Neural crest cell (in vitro differentiated cells): Measurements from ENCODE around the gene FAM227B. TPM values are rescaled to one million over a fixed set of nuclear protein-coding genes. Genes with fewer than 3 reads are reported as not detected.

Source experiments
- DNase-seq: peaks from one replicate; pipeline ENCODE4 v3.0.0; 2021; ENCODE audit warnings: low read depth, mixed read lengths, low spot score
- H3K27ac Mint-ChIP-seq: one replicate; pipeline ENCODE4 v1.8.0; 2021; ENCODE audit warnings: mild to moderate bottlenecking, mixed read lengths; ENCODE audit not compliant: unreplicated experiment
- H3K27me3 Mint-ChIP-seq: 2 replicates; pipeline ENCODE4 v1.8.0; 2021; ENCODE audit warnings: low read depth, mild to moderate bottlenecking, mixed read lengths
- H3K36me3 Mint-ChIP-seq: 2 replicates; pipeline ENCODE4 v1.8.0; 2021; ENCODE audit warnings: low read depth, mild to moderate bottlenecking, mixed read lengths
- H3K4me1 Mint-ChIP-seq: 2 replicates; pipeline ENCODE4 v1.8.0; 2021; ENCODE audit warnings: mixed read lengths
- H3K4me3 Mint-ChIP-seq: one replicate; pipeline ENCODE4 v1.8.0; 2021; ENCODE audit warnings: mild to moderate bottlenecking, mixed read lengths
- H3K9me3 Mint-ChIP-seq: 2 replicates; pipeline ENCODE4 v1.8.0; 2021; ENCODE audit warnings: mixed read lengths
- CTCF ChIP-seq: fragments of 200-600 bp; sonication (generic); conservative IDR thresholded peaks from 2 replicates; pipeline ENCODE4 v1.5.0; 2021; ENCODE audit warnings: antibody characterized with exemption, mild to moderate bottlenecking
- total RNA-seq: library from RNA; stranded (reverse); gene quantifications from 2 replicates; pipeline ENCODE4 v1.2.1, GENCODE V29; 2021

The FAM227B gene
- total RNA-seq, 1 donor from 2014 or later, result 9.0 TPM

DNA sequence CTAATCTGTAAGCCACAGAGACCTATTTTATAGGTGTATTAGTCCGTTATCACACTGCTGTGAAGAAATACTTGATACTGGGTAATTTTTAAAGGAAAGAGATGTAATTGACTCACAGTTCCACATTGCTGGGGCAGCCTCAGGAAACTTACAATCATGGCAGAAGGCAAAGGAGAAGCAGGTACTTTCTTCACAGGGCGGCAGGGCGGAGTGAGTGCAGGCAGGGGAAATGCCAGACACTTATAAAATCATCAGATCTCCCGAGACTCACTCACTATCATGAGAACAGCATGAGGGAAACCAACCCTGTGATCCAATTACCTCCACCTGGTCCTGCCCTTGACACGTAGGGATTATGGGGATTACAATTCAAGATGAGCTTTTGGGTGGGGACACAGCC, 341.9 kb downstream of the FAM227B start:
- TF ChIP-seq CTCF, result no peak
- DNase-seq, result no peak

More for the DNA sequence above, 341.9 kb downstream of the FAM227B start:
- H3K27me3 Mint-ChIP-seq, result no peaks in the 10 kb centered on the region
- H3K9me3 Mint-ChIP-seq, result peaks cover 7% of the 10 kb centered on the region
- H3K27ac Mint-ChIP-seq, result no peak overlapping the region
- peaks cover 15% of the 10 kb centered on the region for H3K4me1 Mint-ChIP-seq
- H3K36me3 Mint-ChIP-seq, result peaks cover 24% of the 10 kb centered on the region
- H3K4me3 Mint-ChIP-seq, result no peak overlapping the region

Other genes starting within 250 kb of the FAM227B start
- gene FGF7, start 197.6 kb downstream of the FAM227B start, total RNA-seq, result 0.19 TPM in 1 of 2 replicates, not detected in the other
- gene DTWD1, start 230 bp upstream of the FAM227B start, total RNA-seq, result 27.8 and 28.5 TPM in 2 replicates